Transverse colon (tissue), 4 donors: ENCODE data around the gene SCN5A. TPM values are rescaled to one million over a fixed set of nuclear protein-coding genes. Genes with fewer than 3 reads are reported as not detected.
A peak's percentile ranks its signal among the peaks of the same experiment; 100 is the strongest.

ENCODE experiments used
- DNase-seq: peaks from one replicate; pipeline ENCODE4 v3.0.0-alpha.2; 2019
- H3K27ac ChIP-seq, 4 donors: fragments of 200-600 bp; sonication (generic); 2 replicates each; pipeline ENCODE4 v1.5.1; 2016 to 2018; ENCODE audit warnings: inconsistent platforms in 4 of 4
- H3K27me3 ChIP-seq: fragments of 200-600 bp; sonication (generic); 2 replicates; pipeline ENCODE4 v1.5.1; 2017; ENCODE audit warnings: inconsistent platforms
- H3K36me3 ChIP-seq, 4 donors: fragments of 200-600 bp; sonication (generic); 2 replicates each; pipeline ENCODE4 v1.5.1; 2017 to 2019; ENCODE audit warnings: inconsistent platforms in 4 of 4
- H3K4me1 ChIP-seq, 4 donors: fragments of 200-600 bp; sonication (generic); 2 replicates each; pipeline ENCODE4 v1.5.1; 2017 to 2020; ENCODE audit warnings: inconsistent platforms in 4 of 4
- H3K4me3 ChIP-seq, 4 donors: fragments of 200-600 bp; sonication (generic); 1 replicate in 1 of 4; 2 replicates in 3 of 4; pipeline versions ENCODE4 v1.5.1 to v1.6.1; 2017 to 2019; ENCODE audit warnings: inconsistent platforms in 4 of 4
- H3K9me3 ChIP-seq, 2 donors: fragments of 200-600 bp; sonication (generic); 2 replicates each; pipeline ENCODE4 v1.5.1; 2017 to 2019; ENCODE audit warnings: inconsistent platforms in 2 of 2
- EP300 ChIP-seq: sonication (generic); formaldehyde crosslinking; IDR thresholded peaks from one replicate; pipeline ENCODE4 v1.6.1; 2017; ENCODE audit warnings: antibody characterized with exemption, low read depth
- POLR2A ChIP-seq: fragments of 450-650 bp; IDR thresholded peaks from one replicate; pipeline ENCODE4 v1.6.1; 2016; ENCODE audit warnings: antibody characterized with exemption, mild to moderate bottlenecking, moderate library complexity
- POLR2AphosphoS5 ChIP-seq, 3 donors: sonication (generic); formaldehyde crosslinking; IDR thresholded peaks; one replicate each; pipeline ENCODE4 v1.6.1; 2016; ENCODE audit warnings: antibody characterized with exemption in 3 of 3
- WGBS, 2 donors: methylation state at CpG; one replicate each; pipeline ENCODE4 v1.1.5; 2018; ENCODE audit warnings: low coverage in 1 of 2; 5-methylcytosine and 5-hydroxymethylcytosine counted together
- in situ Hi-C, 4 donors: fragments of 200-750 bp; cut with MboI; loops; one replicate each; pipeline versions ENCODE4 v1.15.0 to v1.15.1; 2017; ENCODE audit warnings: low sequenced_read_pairs in 3 of 4, low pct_ligation_motif_present in 1 of 4, low pct_unique_long_range_greater_than_20kb in 1 of 4
- intact Hi-C: fragments of 100-400 bp; cut with DNase I; formaldehyde crosslinking; loops from one replicate; pipeline ENCODE4 v1.15.1; 2023; ENCODE audit warnings: low total_unique reads
- total RNA-seq, 4 donors: library from RNA; depleted of rRNA; stranded (reverse); fragments of >200 nt; gene quantifications; one replicate each; pipeline ENCODE4 v1.1.0, GENCODE V29; 2016
- TF ChIP-seq, protein P1 (sequence below), 5 experiments: fragments of 200-600 bp in 3 of 5; fragments of 450-650 bp in 2 of 5; sonication (generic) in 3 of 5; IDR thresholded peaks; 1 replicate in 2 of 5; 2 replicates in 3 of 5; pipeline ENCODE4 v1.5.1; 2016 to 2017; ENCODE audit warnings: antibody characterized with exemption in 5 of 5, inconsistent platforms in 3 of 5, mild to moderate bottlenecking in 2 of 5, moderate library complexity in 1 of 5

Gene SCN5A
- total RNA-seq, 4 donors from 2014 or later = 0.16 to 0.27 TPM; not detected in 2

DNA sequence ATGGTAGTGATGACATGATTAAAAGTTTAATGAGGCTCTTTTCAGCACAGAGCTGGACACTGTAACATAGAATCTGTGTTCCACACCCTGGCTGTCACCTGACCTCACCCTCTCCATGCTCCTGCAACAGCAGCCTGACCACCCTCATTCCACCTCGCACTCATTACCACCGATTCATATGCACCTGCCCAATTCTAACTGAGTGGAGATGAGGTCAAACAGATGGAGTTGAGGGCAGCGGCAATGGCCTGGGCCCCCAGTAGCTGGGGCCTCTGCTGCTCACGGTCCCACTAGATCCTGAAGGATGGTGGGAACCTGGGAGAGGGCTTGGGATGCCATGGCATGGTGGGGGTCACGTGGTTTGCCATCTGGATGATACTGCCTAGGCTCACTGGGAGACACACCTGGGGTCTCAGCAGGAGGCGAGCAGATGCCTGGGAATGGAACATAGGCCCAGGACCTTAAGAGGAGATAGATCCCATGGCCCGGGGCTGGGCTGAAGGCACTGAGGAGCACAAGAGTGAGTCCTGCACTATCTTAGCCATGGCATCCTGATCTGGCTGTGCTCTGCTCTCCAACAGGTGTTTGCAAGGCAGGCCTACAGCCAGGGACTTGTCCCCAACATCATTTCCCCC, 1.3 kb downstream of the SCN5A start:
- in situ Hi-C loops (loop anchor here in 2 of 4 donors (5.0 to 10.0 kb wide), 2 partner anchors 123 to 126 kb away; no protein-coding TSS in a partner anchor), intact Hi-C loops (loop anchor here (5.0 kb wide), 1 partner anchor 116 kb away; no protein-coding TSS in a partner anchor)
- peaks cover 45% of the 10 kb centered on the region for H3K27me3 ChIP-seq
- H3K36me3 ChIP-seq = no peaks in the 10 kb centered on the region
- no peak overlapping the region for H3K27ac ChIP-seq
- no peak for TF ChIP-seq EP300
- TF ChIP-seq, protein P1, sequence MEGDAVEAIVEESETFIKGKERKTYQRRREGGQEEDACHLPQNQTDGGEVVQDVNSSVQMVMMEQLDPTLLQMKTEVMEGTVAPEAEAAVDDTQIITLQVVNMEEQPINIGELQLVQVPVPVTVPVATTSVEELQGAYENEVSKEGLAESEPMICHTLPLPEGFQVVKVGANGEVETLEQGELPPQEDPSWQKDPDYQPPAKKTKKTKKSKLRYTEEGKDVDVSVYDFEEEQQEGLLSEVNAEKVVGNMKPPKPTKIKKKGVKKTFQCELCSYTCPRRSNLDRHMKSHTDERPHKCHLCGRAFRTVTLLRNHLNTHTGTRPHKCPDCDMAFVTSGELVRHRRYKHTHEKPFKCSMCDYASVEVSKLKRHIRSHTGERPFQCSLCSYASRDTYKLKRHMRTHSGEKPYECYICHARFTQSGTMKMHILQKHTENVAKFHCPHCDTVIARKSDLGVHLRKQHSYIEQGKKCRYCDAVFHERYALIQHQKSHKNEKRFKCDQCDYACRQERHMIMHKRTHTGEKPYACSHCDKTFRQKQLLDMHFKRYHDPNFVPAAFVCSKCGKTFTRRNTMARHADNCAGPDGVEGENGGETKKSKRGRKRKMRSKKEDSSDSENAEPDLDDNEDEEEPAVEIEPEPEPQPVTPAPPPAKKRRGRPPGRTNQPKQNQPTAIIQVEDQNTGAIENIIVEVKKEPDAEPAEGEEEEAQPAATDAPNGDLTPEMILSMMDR (IDR thresholded peaks at IDR 0.05) = no peak
- TF ChIP-seq POLR2AphosphoS5 (IDR thresholded peaks at IDR 0.05) = no peak
- no peak for TF ChIP-seq POLR2A
- peaks cover 4 to 13% (median 7%) of the 10 kb centered on the region in 4 donors for H3K4me1 ChIP-seq
- WGBS, 2 donors = 92% methylated on average over 7 of the region's 7 CpGs; no CpG with 5 or more reads in 1 of the 2 donors
- H3K4me3 ChIP-seq = no peak overlapping the region
- no peaks in the 10 kb centered on the region for H3K9me3 ChIP-seq
- no peak for DNase-seq

DNA sequence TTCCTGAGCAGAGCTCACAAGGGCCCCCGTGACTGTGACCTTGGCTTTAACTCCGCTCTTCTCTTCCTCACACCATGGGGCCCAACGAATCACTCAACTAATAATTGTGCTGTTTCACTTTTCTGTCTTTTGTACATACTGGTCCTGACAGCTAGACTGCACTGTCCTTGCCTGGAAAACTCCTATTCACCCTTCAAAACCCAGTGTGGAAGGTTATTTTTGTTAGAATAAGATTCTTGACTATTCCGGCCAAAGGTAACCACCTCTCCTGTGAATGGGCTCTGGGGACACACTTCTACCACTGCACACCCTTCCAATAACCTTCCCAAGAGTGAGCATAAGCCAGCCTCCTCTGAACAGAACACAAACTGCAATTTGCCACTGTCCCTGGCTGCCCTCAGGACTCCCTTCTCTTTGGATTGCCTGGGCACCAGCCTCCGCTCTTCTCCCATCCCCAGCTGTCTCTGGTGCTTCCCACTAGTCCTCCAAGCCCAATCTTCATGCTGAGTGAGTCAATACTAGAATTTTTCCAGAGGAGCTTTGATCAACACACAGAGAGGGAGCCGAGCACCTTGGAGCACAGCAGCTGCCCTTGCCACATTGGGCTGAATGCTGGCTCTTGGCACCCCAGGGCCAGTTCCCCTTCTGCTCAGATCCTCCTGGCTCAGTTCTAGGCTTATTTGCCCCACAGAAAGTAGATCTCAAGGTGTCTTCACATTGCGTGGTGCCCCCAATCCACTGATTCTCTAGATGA, 2.1 kb downstream of the SCN5A start:
- H3K4me3 ChIP-seq = no peak overlapping the region
- H3K4me1 ChIP-seq = peaks cover 4 to 13% (median 7%) of the 10 kb centered on the region in 4 donors
- H3K9me3 ChIP-seq = no peaks in the 10 kb centered on the region
- intact Hi-C loops (loop anchor here (5.0 kb wide), 1 partner anchor 115 kb away; no protein-coding TSS in a partner anchor), in situ Hi-C loops (loop anchor here in 2 of 4 donors (5.0 to 10.0 kb wide), 2 partner anchors 123 to 125 kb away; no protein-coding TSS in a partner anchor)
- 86 to 100% methylated on average over 1 to 7 of the region's 7 CpGs for WGBS, 2 donors
- no peak overlapping the region for H3K27ac ChIP-seq
- no peaks in the 10 kb centered on the region for H3K36me3 ChIP-seq
- peaks cover 45% of the 10 kb centered on the region for H3K27me3 ChIP-seq
- TF ChIP-seq, protein P1 (IDR thresholded peaks at IDR 0.05) = no peak
- DNase-seq = no peak

DNA sequence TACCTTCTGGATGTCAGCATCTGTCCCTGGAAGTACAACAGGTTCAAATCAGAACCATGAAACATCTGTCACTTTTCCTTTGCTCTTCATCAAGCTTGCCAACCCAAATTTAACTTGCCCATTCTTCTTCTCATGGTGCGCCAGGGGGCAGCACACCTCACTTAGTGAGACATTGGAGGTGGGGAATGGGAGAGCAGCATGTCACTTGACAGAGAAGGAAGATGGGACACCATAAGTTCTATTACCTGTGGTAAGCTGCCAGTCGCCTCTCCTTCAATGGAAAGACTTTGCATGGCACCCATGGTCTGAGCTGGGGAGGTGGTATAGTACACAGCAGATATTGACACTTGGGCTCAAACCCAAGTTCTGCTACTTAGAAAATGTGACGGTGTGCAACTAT, 2.9 kb downstream of the SCN5A start:
- no peak overlapping the region for H3K4me3 ChIP-seq
- H3K36me3 ChIP-seq = no peaks in the 10 kb centered on the region
- H3K27ac ChIP-seq = no peak overlapping the region
- H3K9me3 ChIP-seq = no peaks in the 10 kb centered on the region
- DNase-seq = no peak
- intact Hi-C loops = loop anchor here (5.0 kb wide), 1 partner anchor 114 kb away; no protein-coding TSS in a partner anchor
- 75 to 100% methylated on average over 1 to 3 of the region's 3 CpGs for WGBS, 2 donors
- in situ Hi-C loops = loop anchor here in 2 of 4 donors (5.0 to 10.0 kb wide), 2 partner anchors 122 to 124 kb away; no protein-coding TSS in a partner anchor
- no peak for TF ChIP-seq EP300
- TF ChIP-seq, protein P1 (IDR thresholded peaks at IDR 0.05) = peak in 1 of 5 experiments; percentile 20
- peaks cover 4 to 13% (median 7%) of the 10 kb centered on the region in 4 donors for H3K4me1 ChIP-seq
- peaks cover 41% of the 10 kb centered on the region for H3K27me3 ChIP-seq

DNA sequence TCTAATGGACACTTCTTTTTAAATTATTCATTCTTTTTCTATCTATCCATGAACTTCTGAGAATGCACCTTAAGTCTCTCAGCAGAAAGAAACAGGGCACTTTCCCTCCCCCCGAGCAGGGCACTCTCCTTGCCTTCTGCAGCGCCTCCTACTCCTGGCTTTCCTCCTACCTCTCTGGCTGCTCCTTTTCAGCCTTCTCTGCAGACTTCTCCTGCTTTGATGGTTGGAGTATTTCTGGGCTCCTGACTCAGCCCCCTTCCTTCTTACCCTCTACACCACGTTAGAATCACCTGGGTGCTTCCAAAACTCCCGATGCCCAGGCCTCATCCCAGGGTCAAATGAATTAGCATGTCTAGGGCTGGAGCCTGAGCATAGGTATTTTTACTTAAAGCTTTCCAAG, 3.4 kb downstream of the SCN5A start:
- no peaks in the 10 kb centered on the region for H3K9me3 ChIP-seq
- TF ChIP-seq POLR2AphosphoS5 (IDR thresholded peaks at IDR 0.05) (no peak), POLR2A (no peak), EP300 (no peak)
- TF ChIP-seq, protein P1 (IDR thresholded peaks at IDR 0.05) = no peak
- H3K27me3 ChIP-seq = peaks cover 38% of the 10 kb centered on the region
- H3K4me3 ChIP-seq = no peak overlapping the region
- intact Hi-C loops = loop anchor here (5.0 kb wide), 1 partner anchor 114 kb away; no protein-coding TSS in a partner anchor
- H3K4me1 ChIP-seq = peaks cover 4 to 13% (median 7%) of the 10 kb centered on the region in 4 donors
- in situ Hi-C loops = loop anchor here in 2 of 4 donors (5.0 to 10.0 kb wide), 2 partner anchors 121 to 124 kb away; no protein-coding TSS in a partner anchor
- H3K36me3 ChIP-seq = no peaks in the 10 kb centered on the region
- H3K27ac ChIP-seq = no peak overlapping the region
- WGBS, 2 donors = 80 to 98% methylated on average over 3 to 4 of the region's 4 CpGs
- DNase-seq = no peak
